Mammary epithelial cell (primary cell): ENCODE measurements around the gene DCLK3.

Experiments used
- CTCF ChIP-seq, 2 donors: IDR thresholded peaks in 1 of 2; conservative IDR thresholded peaks in 1 of 2; 2 replicates each; pipeline ENCODE4 v1.5.1; 2011 to 2012; ENCODE audit warnings: inconsistent platforms in 2 of 2, low read length in 2 of 2, mild to moderate bottlenecking in 2 of 2, control low read depth in 1 of 2, low read depth in 1 of 2; ENCODE audit not compliant: insufficient read depth in 1 of 2; ENCODE audit errors: extremely low read depth in 1 of 2
- EZH2 ChIP-seq: IDR thresholded peaks from 2 replicates; pipeline ENCODE4 v1.6.1; 2012; ENCODE audit warnings: low read length, inconsistent platforms, borderline replicate concordance

- TF ChIP-seq CTCF (conservative IDR thresholded peaks at IDR 0.05 in 1 of 2, IDR thresholded peaks at IDR 0.05 in 1 of 2; ENCODE audit: extremely low read depth in 1 of 2, insufficient read depth in 1 of 2, low read depth in 1 of 2, low read length in 2 of 2) (peak; percentile 52 to 62), EZH2 (no peak)
Measured at GRCh38 chr3:36707623-36708409, 56.5 kb downstream of the DCLK3 start.
